OCI-LY1 (cell line): ENCODE results near the gene TREML1.

ENCODE experiments used
- EZH2 ChIP-seq: fragments of 200-600 bp; sonication (generic), shearing (Covaris generic); IDR thresholded peaks from 2 replicates; pipeline ENCODE4 v1.8.0; 2017; ENCODE audit warnings: borderline replicate concordance, mixed run types, mild to moderate bottlenecking, antibody characterized with exemption, low read length, moderate library complexity, mixed read lengths
- TF ChIP-seq, protein P1 (sequence below): fragments of 200-600 bp; sonication (generic), shearing (Covaris generic); IDR thresholded peaks from 2 replicates; pipeline ENCODE4 v1.5.1; 2017; ENCODE audit warnings: mild to moderate bottlenecking, antibody characterized with exemption, low read length, moderate library complexity, mixed read lengths

GRCh38 chr6:41155132-41155805 is 1.1 kb upstream of the TREML1 start:
- TF ChIP-seq, protein P1, sequence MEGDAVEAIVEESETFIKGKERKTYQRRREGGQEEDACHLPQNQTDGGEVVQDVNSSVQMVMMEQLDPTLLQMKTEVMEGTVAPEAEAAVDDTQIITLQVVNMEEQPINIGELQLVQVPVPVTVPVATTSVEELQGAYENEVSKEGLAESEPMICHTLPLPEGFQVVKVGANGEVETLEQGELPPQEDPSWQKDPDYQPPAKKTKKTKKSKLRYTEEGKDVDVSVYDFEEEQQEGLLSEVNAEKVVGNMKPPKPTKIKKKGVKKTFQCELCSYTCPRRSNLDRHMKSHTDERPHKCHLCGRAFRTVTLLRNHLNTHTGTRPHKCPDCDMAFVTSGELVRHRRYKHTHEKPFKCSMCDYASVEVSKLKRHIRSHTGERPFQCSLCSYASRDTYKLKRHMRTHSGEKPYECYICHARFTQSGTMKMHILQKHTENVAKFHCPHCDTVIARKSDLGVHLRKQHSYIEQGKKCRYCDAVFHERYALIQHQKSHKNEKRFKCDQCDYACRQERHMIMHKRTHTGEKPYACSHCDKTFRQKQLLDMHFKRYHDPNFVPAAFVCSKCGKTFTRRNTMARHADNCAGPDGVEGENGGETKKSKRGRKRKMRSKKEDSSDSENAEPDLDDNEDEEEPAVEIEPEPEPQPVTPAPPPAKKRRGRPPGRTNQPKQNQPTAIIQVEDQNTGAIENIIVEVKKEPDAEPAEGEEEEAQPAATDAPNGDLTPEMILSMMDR: no peak
- no peak for TF ChIP-seq EZH2
